MM.1S (cell line): ENCODE results near the gene DCHS2.

ENCODE experiments used
- EZH2phosphoT487 ChIP-seq: fragments of 300-600 bp; sonication (generic); IDR thresholded peaks from 2 replicates; pipeline ENCODE4 v1.6.1; 2018; ENCODE audit warnings: antibody characterized with exemption, low read length
- TF ChIP-seq, protein P1 (sequence below): fragments of 300-600 bp; sonication (generic); IDR thresholded peaks from 2 replicates; pipeline ENCODE4 v1.5.1; 2016; ENCODE audit warnings: antibody characterized with exemption, low read length, mixed read lengths

DNA sequence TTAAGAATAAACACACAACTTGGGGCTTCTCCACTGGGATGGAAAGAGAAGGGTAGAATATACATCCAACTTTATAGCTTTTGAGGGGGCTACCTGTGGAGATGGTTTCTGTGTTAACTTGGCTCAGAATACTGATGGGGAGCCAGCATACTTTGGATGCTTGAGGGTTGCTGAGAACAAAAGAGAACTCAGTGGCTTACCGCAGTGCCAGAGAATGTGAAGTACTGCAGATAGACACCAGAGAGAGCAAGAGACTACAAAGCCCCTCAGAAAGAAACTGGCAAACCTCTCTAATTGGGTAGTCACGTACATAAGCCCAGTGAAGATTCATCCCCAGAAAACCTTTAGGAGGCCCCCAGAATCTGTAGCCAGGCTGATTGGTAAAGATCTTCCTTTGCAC lies 214.4 kb downstream of the DCHS2 start:
- TF ChIP-seq, protein P1, sequence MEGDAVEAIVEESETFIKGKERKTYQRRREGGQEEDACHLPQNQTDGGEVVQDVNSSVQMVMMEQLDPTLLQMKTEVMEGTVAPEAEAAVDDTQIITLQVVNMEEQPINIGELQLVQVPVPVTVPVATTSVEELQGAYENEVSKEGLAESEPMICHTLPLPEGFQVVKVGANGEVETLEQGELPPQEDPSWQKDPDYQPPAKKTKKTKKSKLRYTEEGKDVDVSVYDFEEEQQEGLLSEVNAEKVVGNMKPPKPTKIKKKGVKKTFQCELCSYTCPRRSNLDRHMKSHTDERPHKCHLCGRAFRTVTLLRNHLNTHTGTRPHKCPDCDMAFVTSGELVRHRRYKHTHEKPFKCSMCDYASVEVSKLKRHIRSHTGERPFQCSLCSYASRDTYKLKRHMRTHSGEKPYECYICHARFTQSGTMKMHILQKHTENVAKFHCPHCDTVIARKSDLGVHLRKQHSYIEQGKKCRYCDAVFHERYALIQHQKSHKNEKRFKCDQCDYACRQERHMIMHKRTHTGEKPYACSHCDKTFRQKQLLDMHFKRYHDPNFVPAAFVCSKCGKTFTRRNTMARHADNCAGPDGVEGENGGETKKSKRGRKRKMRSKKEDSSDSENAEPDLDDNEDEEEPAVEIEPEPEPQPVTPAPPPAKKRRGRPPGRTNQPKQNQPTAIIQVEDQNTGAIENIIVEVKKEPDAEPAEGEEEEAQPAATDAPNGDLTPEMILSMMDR: no peak
- TF ChIP-seq EZH2phosphoT487: no peak
